Sigmoid colon (tissue), 4 donors: ENCODE measurements around the gene CBX7.
A peak's percentile ranks its signal among the peaks of the same experiment; 100 is the strongest.

Source experiments
- CTCF ChIP-seq, 4 experiments: fragments of 450-650 bp in 3 of 4; fragments of 200-600 bp in 1 of 4; IDR thresholded peaks; one replicate each; pipeline ENCODE4 v1.5.1; 2016 to 2019; ENCODE audit warnings: antibody characterized with exemption in 4 of 4, mild to moderate bottlenecking in 3 of 4, moderate library complexity in 2 of 4
- EP300 ChIP-seq, 4 donors: sonication (generic); formaldehyde crosslinking; IDR thresholded peaks; one replicate each; pipeline ENCODE4 v1.6.1; 2017; ENCODE audit warnings: antibody characterized with exemption in 4 of 4
- POLR2A ChIP-seq, 2 donors: fragments of 450-650 bp; IDR thresholded peaks; one replicate each; pipeline ENCODE4 v1.6.1; 2016; ENCODE audit warnings: antibody characterized with exemption in 2 of 2, mild to moderate bottlenecking in 2 of 2, moderate library complexity in 2 of 2
- POLR2AphosphoS5 ChIP-seq, 4 donors: sonication (generic); formaldehyde crosslinking; IDR thresholded peaks; one replicate each; pipeline ENCODE4 v1.6.1; 2017; ENCODE audit warnings: antibody characterized with exemption in 4 of 4

- TF ChIP-seq CTCF (IDR thresholded peaks at IDR 0.05) (no peak), POLR2A (IDR thresholded peaks at IDR 0.05) (no peak), POLR2AphosphoS5 (IDR thresholded peaks at IDR 0.05) (peak in 3 of 4 donors; percentile 52 to 69 (median 66)), EP300 (IDR thresholded peaks at IDR 0.05) (no peak)
These were observed 31.6 kb upstream of the CBX7 start for GRCh38 chr22:39183991-39184585.
